ENCODE data around the gene EVI5. TPM values are rescaled to one million over a fixed set of nuclear protein-coding genes. Genes with fewer than 3 reads are reported as not detected.
A peak's percentile ranks its signal among the peaks of the same experiment; 100 is the strongest.
"Not testable (repeated sequence)": the region's sequence is repeated elsewhere in the genome, so short reads cannot be mapped to it uniquely, and the experiment has no call there.

Gene EVI5
- total RNA-seq, 1 donor from 2014 or later = 13.7 TPM

DNA sequence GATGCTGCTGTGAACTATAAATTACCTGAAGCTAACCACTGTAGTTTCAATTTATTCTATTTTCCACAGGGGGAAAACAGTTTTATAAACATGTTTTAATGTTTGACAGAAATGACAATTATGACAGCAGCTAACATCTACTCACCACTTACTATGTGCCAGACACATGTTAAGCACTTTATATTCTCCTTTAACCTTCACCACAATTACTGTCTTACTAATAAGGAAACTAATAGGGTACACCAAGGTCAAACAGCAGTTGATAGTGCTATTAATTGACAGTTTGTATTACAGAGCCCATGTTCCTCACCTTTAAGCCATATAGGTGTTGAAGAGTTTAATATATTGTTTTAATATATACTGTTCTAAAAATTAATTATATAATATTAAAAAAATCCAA lies 146.4 kb downstream of the EVI5 start:
- H2AFZ ChIP-seq (replicated peaks) = no peak overlapping the region
- H3K4me1 ChIP-seq = no peaks in the 10 kb centered on the region
- H3F3A ChIP-seq (ENCODE audit: low read depth) = no peaks in the 10 kb centered on the region
- no peaks in the 10 kb centered on the region for H3K4me1 Mint-ChIP-seq
- no peaks in the 10 kb centered on the region for H3K79me2 ChIP-seq (ENCODE audit: low read depth)
- peaks cover 12% of the 10 kb centered on the region for H3K9me3 Mint-ChIP-seq
- H3K9me3 ChIP-seq (ENCODE audit: low read depth) = no peaks in the 10 kb centered on the region
- H3K36me3 Mint-ChIP-seq = peaks cover 25% of the 10 kb centered on the region
- no peaks in the 10 kb centered on the region for H4K20me1 ChIP-seq (ENCODE audit: low read depth)
- H3K27ac Mint-ChIP-seq = no peak overlapping the region
- H3K4me3 Mint-ChIP-seq = no peak overlapping the region
- TF ChIP-seq EZH2phosphoT487 (IDR thresholded peaks at IDR 0.05) = no peak
- TF ChIP-seq EZH2 (IDR thresholded peaks at IDR 0.05) = no peak
- TF ChIP-seq, protein P1, sequence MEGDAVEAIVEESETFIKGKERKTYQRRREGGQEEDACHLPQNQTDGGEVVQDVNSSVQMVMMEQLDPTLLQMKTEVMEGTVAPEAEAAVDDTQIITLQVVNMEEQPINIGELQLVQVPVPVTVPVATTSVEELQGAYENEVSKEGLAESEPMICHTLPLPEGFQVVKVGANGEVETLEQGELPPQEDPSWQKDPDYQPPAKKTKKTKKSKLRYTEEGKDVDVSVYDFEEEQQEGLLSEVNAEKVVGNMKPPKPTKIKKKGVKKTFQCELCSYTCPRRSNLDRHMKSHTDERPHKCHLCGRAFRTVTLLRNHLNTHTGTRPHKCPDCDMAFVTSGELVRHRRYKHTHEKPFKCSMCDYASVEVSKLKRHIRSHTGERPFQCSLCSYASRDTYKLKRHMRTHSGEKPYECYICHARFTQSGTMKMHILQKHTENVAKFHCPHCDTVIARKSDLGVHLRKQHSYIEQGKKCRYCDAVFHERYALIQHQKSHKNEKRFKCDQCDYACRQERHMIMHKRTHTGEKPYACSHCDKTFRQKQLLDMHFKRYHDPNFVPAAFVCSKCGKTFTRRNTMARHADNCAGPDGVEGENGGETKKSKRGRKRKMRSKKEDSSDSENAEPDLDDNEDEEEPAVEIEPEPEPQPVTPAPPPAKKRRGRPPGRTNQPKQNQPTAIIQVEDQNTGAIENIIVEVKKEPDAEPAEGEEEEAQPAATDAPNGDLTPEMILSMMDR (IDR thresholded peaks at IDR 0.05) = no peak
- H3K27ac ChIP-seq = no peak overlapping the region
- no peaks in the 10 kb centered on the region for H3K27me3 ChIP-seq
- DNase-seq (ENCODE audit: low spot score) = no peak
- no peaks in the 10 kb centered on the region for H3K36me3 ChIP-seq
- no peak overlapping the region for H3K4me3 ChIP-seq
- no peak overlapping the region for H3K4me2 ChIP-seq
- H3K9ac ChIP-seq = no peak overlapping the region
- peaks cover 2% of the 10 kb centered on the region for H3K27me3 Mint-ChIP-seq (ENCODE audit: insufficient read depth, low read depth)

DNA sequence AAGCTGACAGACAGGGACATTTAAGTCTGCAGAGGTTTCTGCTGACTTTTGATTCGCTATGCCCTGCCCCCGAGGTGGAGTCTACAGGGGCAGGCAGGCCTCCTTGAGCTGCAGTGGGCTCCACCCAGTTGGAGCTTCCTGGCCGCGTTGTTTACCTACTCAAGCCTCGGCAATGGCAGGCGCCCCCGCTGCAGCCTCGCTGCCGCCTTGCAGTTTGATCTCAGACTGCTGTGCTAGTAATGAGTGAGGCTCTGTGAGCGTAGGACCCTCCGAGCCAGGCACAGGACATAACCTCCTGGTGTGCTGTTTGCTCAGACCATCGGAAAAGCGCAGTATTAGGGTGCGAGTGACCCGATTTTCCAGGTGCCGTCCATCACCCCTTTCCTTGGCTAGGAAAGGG lies 149.7 kb downstream of the EVI5 start:
- H3K27ac Mint-ChIP-seq; H3K4me1 Mint-ChIP-seq; H3K4me1 ChIP-seq; H3K4me3 Mint-ChIP-seq; DNase-seq (ENCODE audit: low spot score); H3K27me3 Mint-ChIP-seq (ENCODE audit: insufficient read depth, low read depth); H3K9me3 ChIP-seq (ENCODE audit: low read depth); H2AFZ ChIP-seq (replicated peaks); H3F3A ChIP-seq (ENCODE audit: low read depth); H3K4me2 ChIP-seq; H3K79me2 ChIP-seq (ENCODE audit: low read depth); H3K27ac ChIP-seq; H3K4me3 ChIP-seq; H3K27me3 ChIP-seq; H3K36me3 ChIP-seq; H3K9ac ChIP-seq; H4K20me1 ChIP-seq (ENCODE audit: low read depth): not testable (repeated sequence)
- H3K36me3 Mint-ChIP-seq = peaks cover 33% of the 10 kb centered on the region
- peaks cover 22% of the 10 kb centered on the region for H3K9me3 Mint-ChIP-seq

DNA sequence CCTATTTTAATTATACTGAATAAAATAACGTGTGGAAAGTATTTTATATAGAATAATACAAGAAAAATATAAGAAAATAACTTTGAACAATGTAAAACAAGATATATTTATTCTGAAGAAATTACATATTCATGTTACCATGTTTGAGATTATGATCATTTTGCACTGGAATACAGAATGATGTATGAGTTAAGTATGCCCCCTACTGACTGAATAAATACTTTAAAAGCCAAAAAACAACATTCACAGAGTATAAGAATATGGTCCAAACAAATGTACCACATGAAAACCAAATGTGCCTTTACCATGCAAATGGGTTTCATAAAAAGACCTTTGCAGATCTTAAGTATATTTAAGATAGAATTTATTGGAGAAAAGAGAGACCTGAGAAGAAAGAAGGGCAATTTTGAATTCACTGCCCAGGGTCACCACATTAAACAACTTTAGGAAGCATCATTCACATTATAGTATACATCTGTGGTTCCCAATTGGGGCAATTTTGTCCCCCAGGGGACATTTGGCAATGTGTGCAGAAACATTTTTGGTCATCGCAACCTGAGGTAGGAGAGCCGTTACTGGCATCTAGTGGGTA lies 161.6 kb downstream of the EVI5 start:
- H3K9me3 ChIP-seq (ENCODE audit: low read depth) = no peaks in the 10 kb centered on the region
- no peaks in the 10 kb centered on the region for H3K36me3 ChIP-seq
- no peaks in the 10 kb centered on the region for H4K20me1 ChIP-seq (ENCODE audit: low read depth)
- TF ChIP-seq EZH2 (IDR thresholded peaks at IDR 0.05) (no peak), EZH2phosphoT487 (IDR thresholded peaks at IDR 0.05) (no peak)
- TF ChIP-seq, protein P1 (IDR thresholded peaks at IDR 0.05) = peak; percentile 52
- Mint-ChIP-seq H3K27me3 (ENCODE audit: insufficient read depth, low read depth) (no peaks in the 10 kb centered on the region), H3K36me3 (peaks cover 11% of the 10 kb centered on the region), H3K4me3 (no peak overlapping the region), H3K9me3 (peaks cover 2% of the 10 kb centered on the region), H3K4me1 (no peaks in the 10 kb centered on the region), H3K27ac (no peak overlapping the region)
- H3K4me3 ChIP-seq = no peak overlapping the region
- H3K4me1 ChIP-seq = no peaks in the 10 kb centered on the region
- H3F3A ChIP-seq (ENCODE audit: low read depth) = no peaks in the 10 kb centered on the region
- no peak overlapping the region for H3K9ac ChIP-seq
- H3K27ac ChIP-seq = no peak overlapping the region
- no peaks in the 10 kb centered on the region for H3K27me3 ChIP-seq
- no peak overlapping the region for H2AFZ ChIP-seq (replicated peaks)
- DNase-seq (ENCODE audit: low spot score) = no peak
- H3K4me2 ChIP-seq = no peak overlapping the region
- H3K79me2 ChIP-seq (ENCODE audit: low read depth) = no peaks in the 10 kb centered on the region

DNA sequence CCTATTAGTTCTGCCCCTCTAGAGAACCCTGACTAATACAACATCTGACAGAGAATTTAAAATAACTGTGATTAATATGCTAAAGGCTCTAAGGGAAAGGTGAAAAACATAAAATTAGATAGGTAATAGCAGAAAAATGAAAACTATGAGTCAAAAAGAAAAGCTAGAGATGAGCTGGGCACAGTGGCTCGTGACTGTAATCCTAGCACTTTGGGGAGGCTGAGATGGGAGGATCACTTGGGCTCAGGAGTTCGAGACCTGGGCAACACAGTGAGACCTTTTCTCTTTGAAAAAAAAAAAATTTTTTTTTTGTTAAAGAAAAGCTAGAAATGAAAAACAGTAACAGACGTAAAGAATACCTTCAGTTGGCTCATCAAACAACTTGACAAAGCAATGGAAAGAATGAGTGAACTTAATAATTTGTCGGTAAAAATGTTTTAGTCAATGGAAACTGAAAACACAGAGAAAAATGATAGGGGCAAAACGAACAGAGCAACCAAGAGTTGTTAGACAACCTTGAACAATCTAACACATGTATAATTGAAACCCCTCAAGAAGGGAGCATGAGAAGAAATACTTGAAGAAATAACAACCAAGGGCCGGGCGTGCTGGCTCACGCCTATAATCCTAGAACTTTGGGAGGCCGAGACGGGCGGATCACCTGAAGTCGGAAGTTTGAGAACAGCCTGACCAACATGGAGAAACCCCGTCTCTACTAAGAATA lies 165.3 kb downstream of the EVI5 start:
- no peaks in the 10 kb centered on the region for H3K36me3 ChIP-seq
- no peaks in the 10 kb centered on the region for H3K79me2 ChIP-seq (ENCODE audit: low read depth)
- H3K27me3 ChIP-seq = no peaks in the 10 kb centered on the region
- TF ChIP-seq EZH2phosphoT487 (IDR thresholded peaks at IDR 0.05) (no peak), EZH2 (IDR thresholded peaks at IDR 0.05) (no peak)
- TF ChIP-seq, protein P1 (IDR thresholded peaks at IDR 0.05) = no peak
- H3K4me3 Mint-ChIP-seq = no peak overlapping the region
- no peaks in the 10 kb centered on the region for H3F3A ChIP-seq (ENCODE audit: low read depth)
- no peaks in the 10 kb centered on the region for H3K4me1 ChIP-seq
- peaks cover 31% of the 10 kb centered on the region for H3K36me3 Mint-ChIP-seq
- H3K4me1 Mint-ChIP-seq = no peaks in the 10 kb centered on the region
- H4K20me1 ChIP-seq (ENCODE audit: low read depth) = no peaks in the 10 kb centered on the region
- H3K27ac Mint-ChIP-seq = no peak overlapping the region
- H3K27me3 Mint-ChIP-seq (ENCODE audit: insufficient read depth, low read depth) = peaks cover 3% of the 10 kb centered on the region
- H3K4me2 ChIP-seq = no peak overlapping the region
- DNase-seq (ENCODE audit: low spot score) = no peak
- no peak overlapping the region for H3K4me3 ChIP-seq
- peaks cover 10% of the 10 kb centered on the region for H3K9me3 Mint-ChIP-seq
- no peaks in the 10 kb centered on the region for H3K9me3 ChIP-seq (ENCODE audit: low read depth)
- H2AFZ ChIP-seq (replicated peaks) = no peak overlapping the region
- no peak overlapping the region for H3K27ac ChIP-seq
- H3K9ac ChIP-seq = no peak overlapping the region

Data from neural progenitor cell (in vitro differentiated cells).